ENCODE measurements around the gene WDR86. TPM values are rescaled to one million over a fixed set of nuclear protein-coding genes. Genes with fewer than 3 reads are reported as not detected.

The WDR86 gene
- total RNA-seq, 1 experiment from 2014 or later, result 24.4 TPM

DNA sequence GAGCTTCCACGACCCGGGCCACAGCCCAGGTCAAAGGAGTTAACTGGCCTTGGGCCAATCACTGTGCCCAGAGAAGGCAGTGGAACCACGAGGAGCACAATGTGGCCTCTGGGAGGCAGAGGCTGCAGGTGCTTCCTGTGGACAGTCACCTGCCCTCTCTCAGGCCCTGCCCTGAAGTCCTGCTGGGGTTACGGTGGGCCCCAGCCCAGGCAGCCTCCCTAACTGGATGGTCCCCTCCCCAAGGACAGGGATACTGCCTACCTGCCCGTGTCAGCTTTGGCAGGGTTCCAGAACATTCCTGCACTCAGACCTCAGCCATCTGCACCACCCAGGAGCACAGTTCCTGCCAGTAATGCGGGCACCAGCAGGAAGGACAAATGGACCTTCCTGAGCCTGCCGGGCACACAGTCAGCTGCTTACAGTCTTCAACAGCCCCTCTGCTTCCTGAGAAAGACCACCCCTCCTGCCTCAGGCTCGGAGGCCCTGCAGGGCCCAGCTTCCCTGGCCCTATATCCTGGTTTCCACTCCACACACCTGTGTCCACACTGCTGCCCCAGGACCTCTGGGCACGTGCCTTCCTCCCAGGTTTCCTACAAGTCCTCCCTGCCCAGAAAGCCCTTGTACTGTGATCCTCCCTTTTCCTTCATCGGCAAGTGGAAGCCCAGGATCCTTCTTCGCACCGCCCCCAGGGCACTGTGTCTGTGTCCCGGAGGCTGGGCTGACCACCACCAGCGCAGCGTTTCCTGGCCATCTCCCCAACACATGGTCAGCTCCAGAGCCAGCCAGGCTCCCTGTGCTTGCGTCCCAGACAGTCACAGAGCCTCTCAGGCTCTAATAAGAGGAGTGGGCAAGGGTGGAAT, 23.3 kb downstream of the WDR86 start (continued):
- TF ChIP-seq TEAD1 (CRISPR knock-in tag; IDR thresholded peaks at IDR 0.05) (no peak), ZNF416 (CRISPR knock-in tag; IDR thresholded peaks at IDR 0.05) (no peak)

DNA sequence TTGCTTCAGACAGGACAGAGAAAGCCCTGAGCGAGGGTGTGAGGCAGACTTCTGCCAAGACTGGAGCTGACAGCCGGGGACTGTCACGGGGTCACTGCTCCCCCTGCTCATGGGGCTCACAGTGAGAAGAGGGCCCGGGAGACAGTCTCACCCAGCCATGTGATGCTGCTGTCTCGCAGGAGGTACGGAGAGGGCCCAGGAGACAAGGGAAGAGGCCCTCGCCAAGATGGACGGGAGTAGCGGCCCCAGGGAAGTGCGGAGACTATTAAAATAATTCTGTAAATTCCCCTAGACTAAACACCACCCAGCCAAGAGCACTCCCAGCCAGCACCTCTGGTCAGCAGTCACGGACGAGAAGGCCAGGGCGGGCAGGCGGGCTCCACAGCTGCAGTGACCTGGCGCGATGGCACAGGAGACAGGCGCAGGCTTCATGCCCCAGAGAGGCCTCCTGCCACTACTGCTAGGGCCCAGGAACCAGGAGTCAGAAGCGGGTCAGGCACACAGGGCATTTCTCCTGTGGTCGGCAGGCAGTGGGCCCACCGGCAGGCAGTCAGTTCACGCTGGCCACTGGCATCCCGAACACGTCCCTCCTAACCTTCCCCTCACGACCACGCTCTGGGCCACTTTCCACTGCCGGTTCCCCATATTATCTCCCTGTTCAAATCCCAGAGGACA, 24.1 kb downstream of the WDR86 start:
- ChIA-PET POLR2A (no interaction called here), CTCF (no interaction called here)
- Mint-ChIP-seq H3K4me3 (no peak overlapping the region), H3K4me1 (peaks cover 12% of the 10 kb centered on the region), H3K36me3 (peaks cover 3% of the 10 kb centered on the region; the same call in 1 of the 2 replicates), H3K27me3 (ENCODE audit: low read depth) (peaks cover 25% of the 10 kb centered on the region), H3K9me3 (no peaks in the 10 kb centered on the region), H3K27ac (no peak overlapping the region)
- no peak for DNase-seq (ENCODE audit: low spot score)
- ATAC-seq, result no peak
- TF ChIP-seq ATF1 (CRISPR knock-in tag; IDR thresholded peaks at IDR 0.05) (no peak), ZNF138 (CRISPR knock-in tag; conservative IDR thresholded peaks at IDR 0.05) (no peak), ZNF121 (CRISPR knock-in tag; IDR thresholded peaks at IDR 0.05) (no peak), MLX (CRISPR knock-in tag; IDR thresholded peaks at IDR 0.05) (no peak), NR2C2 (CRISPR knock-in tag; IDR thresholded peaks at IDR 0.05) (no peak), NFATC4 (CRISPR knock-in tag; IDR thresholded peaks at IDR 0.05) (no peak), OVOL2 (CRISPR knock-in tag; IDR thresholded peaks at IDR 0.05; ENCODE audit: borderline replicate concordance) (no peak), NFE2L1 (CRISPR knock-in tag; IDR thresholded peaks at IDR 0.05) (no peak), ELF4 (CRISPR knock-in tag; IDR thresholded peaks at IDR 0.05; ENCODE audit: low read depth) (no peak), ZNF512 (CRISPR knock-in tag; IDR thresholded peaks at IDR 0.05; ENCODE audit: borderline replicate concordance) (no peak)

- Mint-ChIP-seq H3K4me3 (no peak overlapping the region), H3K4me1 (peaks cover 12% of the 10 kb centered on the region), H3K27ac (peak overlapping the region; percentile 23; the same call in 1 of the 2 replicates), H3K27me3 (ENCODE audit: low read depth) (peaks cover 25% of the 10 kb centered on the region), H3K9me3 (no peaks in the 10 kb centered on the region), H3K36me3 (peaks cover 3% of the 10 kb centered on the region; the same call in 1 of the 2 replicates)
- ChIA-PET CTCF (interaction anchor here (1.7 kb wide), 1 partner anchor 70 kb away, joined by 4 read pairs; no protein-coding TSS in a partner anchor), POLR2A (no interaction called here)
- DNase-seq (ENCODE audit: low spot score), result peak; percentile 7
- no peak for ATAC-seq
- TF ChIP-seq, protein P1, sequence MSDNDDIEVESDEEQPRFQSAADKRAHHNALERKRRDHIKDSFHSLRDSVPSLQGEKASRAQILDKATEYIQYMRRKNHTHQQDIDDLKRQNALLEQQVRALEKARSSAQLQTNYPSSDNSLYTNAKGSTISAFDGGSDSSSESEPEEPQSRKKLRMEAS (CRISPR knock-in tag; IDR thresholded peaks at IDR 0.05), result no peak
- TF ChIP-seq, protein P2, sequence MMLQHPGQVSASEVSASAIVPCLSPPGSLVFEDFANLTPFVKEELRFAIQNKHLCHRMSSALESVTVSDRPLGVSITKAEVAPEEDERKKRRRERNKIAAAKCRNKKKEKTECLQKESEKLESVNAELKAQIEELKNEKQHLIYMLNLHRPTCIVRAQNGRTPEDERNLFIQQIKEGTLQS (CRISPR knock-in tag; conservative IDR thresholded peaks at IDR 0.05), result no peak
- no peak for TF ChIP-seq JUN (CRISPR knock-in tag; IDR thresholded peaks at IDR 0.05)
- no peak for TF ChIP-seq EMX1 (CRISPR knock-in tag; IDR thresholded peaks at IDR 0.05)
- no peak for TF ChIP-seq ZNF232 (CRISPR knock-in tag; IDR thresholded peaks at IDR 0.05)
- TF ChIP-seq, protein P3, sequence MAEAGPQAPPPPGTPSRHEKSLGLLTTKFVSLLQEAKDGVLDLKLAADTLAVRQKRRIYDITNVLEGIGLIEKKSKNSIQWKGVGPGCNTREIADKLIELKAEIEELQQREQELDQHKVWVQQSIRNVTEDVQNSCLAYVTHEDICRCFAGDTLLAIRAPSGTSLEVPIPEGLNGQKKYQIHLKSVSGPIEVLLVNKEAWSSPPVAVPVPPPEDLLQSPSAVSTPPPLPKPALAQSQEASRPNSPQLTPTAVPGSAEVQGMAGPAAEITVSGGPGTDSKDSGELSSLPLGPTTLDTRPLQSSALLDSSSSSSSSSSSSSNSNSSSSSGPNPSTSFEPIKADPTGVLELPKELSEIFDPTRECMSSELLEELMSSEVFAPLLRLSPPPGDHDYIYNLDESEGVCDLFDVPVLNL (CRISPR knock-in tag; IDR thresholded peaks at IDR 0.05; ENCODE audit: borderline replicate concordance, low read depth), result no peak
- TF ChIP-seq CDX4 (CRISPR knock-in tag; IDR thresholded peaks at IDR 0.05; ENCODE audit: borderline replicate concordance), result no peak
- TF ChIP-seq RORB (CRISPR knock-in tag; IDR thresholded peaks at IDR 0.05), result no peak
- no peak for TF ChIP-seq ZNF121 (CRISPR knock-in tag; IDR thresholded peaks at IDR 0.05)
- TF ChIP-seq PRRX2 (CRISPR knock-in tag; IDR thresholded peaks at IDR 0.05), result no peak
- no peak for TF ChIP-seq E2F1 (CRISPR knock-in tag; IDR thresholded peaks at IDR 0.05)
- no peak for TF ChIP-seq IRF2 (CRISPR knock-in tag; IDR thresholded peaks at IDR 0.05; ENCODE audit: borderline replicate concordance, low read depth)
- no peak for TF ChIP-seq ZNF671 (CRISPR knock-in tag; IDR thresholded peaks at IDR 0.05)
These were observed 24.8 kb downstream of the WDR86 start for GRCh38 chr7:151384776-151385625.
